Duodenal mucosa (tissue), 2 donors: ENCODE data around the gene RUNDC3A.

Source experiments
- H3K27ac ChIP-seq: one replicate; pipeline ENCODE4 v1.7.0; 2013; ENCODE audit warnings: low read depth, low read length
- H3K27me3 ChIP-seq, 2 donors: one replicate each; pipeline ENCODE4 v1.7.0; 2013; ENCODE audit warnings: low read length in 2 of 2, control low read depth in 1 of 2; ENCODE audit not compliant: insufficient read depth in 2 of 2, control insufficient read depth in 1 of 2
- H3K36me3 ChIP-seq, 2 donors: one replicate each; pipeline ENCODE4 v1.7.0; 2013; ENCODE audit warnings: low read length in 2 of 2, control low read depth in 1 of 2; ENCODE audit not compliant: insufficient read depth in 2 of 2, control insufficient read depth in 1 of 2
- H3K4me1 ChIP-seq, 2 donors: one replicate each; pipeline ENCODE4 v1.7.0; 2013; ENCODE audit warnings: low read length in 2 of 2, control low read depth in 1 of 2; ENCODE audit not compliant: insufficient read depth in 2 of 2, control insufficient read depth in 1 of 2
- H3K4me3 ChIP-seq, 2 donors: one replicate each; pipeline ENCODE4 v1.7.0; 2013; ENCODE audit warnings: low read length in 2 of 2, low read depth in 1 of 2
- H3K9ac ChIP-seq, 2 donors: one replicate each; pipeline ENCODE4 v1.7.0; 2013; ENCODE audit warnings: low read length in 2 of 2, low read depth in 1 of 2
- H3K9me3 ChIP-seq, 2 donors: one replicate each; pipeline ENCODE4 v1.7.0; 2013; ENCODE audit warnings: low read length in 2 of 2, control low read depth in 1 of 2; ENCODE audit not compliant: control insufficient read depth in 1 of 2

Gene RUNDC3A

DNA sequence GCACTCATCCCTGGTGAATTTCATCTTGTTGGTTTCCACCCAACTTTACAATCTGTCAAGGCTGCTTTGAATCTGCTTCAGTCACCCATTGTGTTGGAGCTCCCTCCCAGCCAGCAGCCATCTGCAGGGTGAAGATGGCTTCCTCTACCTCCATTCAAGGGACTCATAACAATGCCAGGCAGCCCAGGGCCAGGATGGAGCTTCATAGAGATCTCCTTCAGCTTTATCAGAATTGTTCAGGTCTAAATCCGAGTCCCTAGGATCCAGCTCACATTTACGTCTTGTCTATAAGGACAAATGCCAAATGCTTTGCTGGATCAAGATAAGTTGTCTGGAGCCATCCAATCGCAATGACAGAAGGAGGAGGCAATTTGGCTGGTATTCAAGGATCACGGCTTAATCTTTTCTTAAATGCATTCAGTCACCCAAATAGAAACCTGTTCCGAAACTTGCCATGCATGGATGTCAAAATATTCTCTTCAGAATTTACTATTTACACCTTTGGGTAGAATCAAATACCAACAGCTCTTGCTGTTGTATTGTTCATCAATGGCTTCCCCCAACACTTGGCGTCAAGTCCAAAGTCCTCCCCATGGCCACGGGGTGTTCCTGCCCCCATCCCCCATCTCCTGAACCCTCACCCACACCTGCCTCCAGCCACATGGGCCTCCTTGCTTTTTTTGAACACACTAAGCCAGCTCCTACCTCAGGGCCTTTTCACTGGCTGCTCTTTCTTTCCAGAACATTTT, 59.0 kb downstream of the RUNDC3A start:
- H3K9me3 ChIP-seq = no peaks in the 10 kb centered on the region
- no peak overlapping the region for H3K4me3 ChIP-seq
- H3K36me3 ChIP-seq = no peaks in the 10 kb centered on the region
- H3K9ac ChIP-seq = no peak overlapping the region
- peaks cover 11 to 14% of the 10 kb centered on the region in 2 donors for H3K27me3 ChIP-seq
- no peaks in the 10 kb centered on the region for H3K4me1 ChIP-seq
- no peak overlapping the region for H3K27ac ChIP-seq
